Measurements from ENCODE around the gene PCLO. TPM values are rescaled to one million over a fixed set of nuclear protein-coding genes. Genes with fewer than 3 reads are reported as not detected.

Gene PCLO
- total and polyA plus RNA-seq, 5 experiments from 2014 or later: not detected

GRCh38 chr7:83161186-83161585, 1.5 kb downstream of the PCLO start:
- DNase-seq (no peak), ATAC-seq (no peak)
- peaks cover 3 to 7% (median 5%) of the 10 kb centered on the region in 4 donors for H3K4me1 Mint-ChIP-seq
- peaks cover 0 to 5% (median 0%) of the 10 kb centered on the region in 9 donors for H3K9me3 Mint-ChIP-seq
- peaks cover 5 to 18% (median 15%) of the 10 kb centered on the region in 5 donors for H3K27me3 Mint-ChIP-seq
- peak overlapping the region in 4 of 10 donors; percentile 3 to 61 (median 14) for H3K4me3 Mint-ChIP-seq
- H3K27ac Mint-ChIP-seq: peak overlapping the region in 1 of 10 donors; percentile 67
- no peaks in the 10 kb centered on the region for H3K36me3 Mint-ChIP-seq
- POLR2A ChIA-PET: no interaction called here

DNA sequence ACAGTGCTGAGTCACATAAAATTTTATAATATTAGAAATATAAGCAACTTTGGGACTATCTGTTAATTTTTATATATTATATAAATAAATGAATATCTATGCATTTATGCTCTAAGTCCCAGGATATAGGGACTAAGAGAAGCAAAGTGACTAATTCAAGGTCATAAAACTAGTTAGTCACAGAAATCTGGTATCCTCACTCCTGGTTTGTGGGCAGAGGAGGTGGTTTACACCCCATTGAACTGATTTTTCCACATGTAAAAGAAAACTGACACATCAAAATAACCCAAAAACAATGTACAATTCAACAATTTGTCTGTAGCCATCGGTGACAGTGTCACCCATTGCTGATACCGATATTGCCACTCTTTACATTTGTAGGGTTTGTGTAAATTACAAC, 3.0 kb downstream of the PCLO start:
- POLR2A ChIA-PET: no interaction called here
- Mint-ChIP-seq H3K27ac (no peak overlapping the region), H3K36me3 (no peaks in the 10 kb centered on the region), H3K27me3 (peaks cover 8 to 23% (median 15%) of the 10 kb centered on the region in 5 donors), H3K4me1 (peaks cover 3 to 7% (median 5%) of the 10 kb centered on the region in 4 donors), H3K4me3 (no peak overlapping the region), H3K9me3 (peaks cover 0 to 5% (median 0%) of the 10 kb centered on the region in 9 donors)
- ATAC-seq: no peak
- no peak for DNase-seq

DNA sequence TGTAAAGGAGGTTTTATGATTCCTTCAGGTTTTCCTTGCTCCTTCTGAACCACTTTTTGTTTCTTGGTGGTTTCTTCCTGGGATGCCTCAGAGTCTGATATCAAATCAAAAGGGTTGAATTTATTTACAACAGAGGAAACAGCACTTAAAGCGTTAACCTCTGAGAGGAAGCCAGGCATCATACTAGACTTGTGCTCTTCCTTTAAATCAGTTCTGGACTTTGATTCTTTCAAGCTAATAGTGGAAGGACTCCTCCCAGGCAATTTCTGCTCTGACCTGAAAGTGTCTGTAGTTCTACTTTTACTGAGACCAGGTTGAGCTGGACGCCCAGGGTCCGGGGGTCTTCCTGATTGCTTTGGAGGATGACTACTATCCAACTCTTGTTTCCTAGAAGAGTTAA, 6.7 kb downstream of the PCLO start:
- Mint-ChIP-seq H3K27me3 (peaks cover 2 to 16% (median 9%) of the 10 kb centered on the region in 5 donors), H3K4me3 (no peak overlapping the region), H3K27ac (no peak overlapping the region), H3K36me3 (no peaks in the 10 kb centered on the region), H3K9me3 (peaks cover 0 to 3% (median 0%) of the 10 kb centered on the region in 9 donors), H3K4me1 (no peaks in the 10 kb centered on the region)
- DNase-seq: no peak
- POLR2A ChIA-PET: no interaction called here
- no peak for ATAC-seq

GRCh38 chr7:83155407-83155806, 7.3 kb downstream of the PCLO start:
- Mint-ChIP-seq H3K4me3 (no peak overlapping the region), H3K36me3 (no peaks in the 10 kb centered on the region), H3K4me1 (no peaks in the 10 kb centered on the region), H3K27ac (no peak overlapping the region), H3K9me3 (peaks cover 0 to 3% (median 0%) of the 10 kb centered on the region in 9 donors), H3K27me3 (peaks cover 2 to 16% (median 9%) of the 10 kb centered on the region in 5 donors)
- ATAC-seq (no peak), DNase-seq (peak in 1 of 10 donors; percentile 40)
- POLR2A ChIA-PET: no interaction called here

DNA sequence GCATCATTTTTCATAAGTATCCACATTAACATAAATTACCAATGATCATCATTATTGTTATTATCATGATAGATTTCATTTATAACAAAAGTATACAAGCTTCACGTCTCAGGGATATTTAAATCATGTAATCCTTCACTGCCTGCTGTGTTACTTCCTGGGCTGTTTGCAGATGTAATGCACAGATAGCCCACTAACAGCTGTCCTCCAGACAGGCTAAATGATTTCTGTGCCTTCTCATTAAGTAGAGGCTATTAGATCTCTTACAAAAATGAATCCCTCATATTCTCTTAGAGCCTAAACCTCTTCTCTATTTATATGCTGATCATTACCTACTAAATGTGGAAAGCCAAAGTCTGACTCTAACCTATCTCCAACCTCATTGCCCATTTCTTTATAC, 9.3 kb downstream of the PCLO start:
- ATAC-seq: no peak
- peaks cover 0 to 16% (median 3%) of the 10 kb centered on the region in 5 donors for H3K27me3 Mint-ChIP-seq
- peaks cover 0 to 7% (median 0%) of the 10 kb centered on the region in 9 donors for H3K9me3 Mint-ChIP-seq
- POLR2A ChIA-PET: no interaction called here
- H3K36me3 Mint-ChIP-seq: no peaks in the 10 kb centered on the region
- no peak for DNase-seq
- no peak overlapping the region for H3K27ac Mint-ChIP-seq
- H3K4me1 Mint-ChIP-seq: no peaks in the 10 kb centered on the region
- no peak overlapping the region for H3K4me3 Mint-ChIP-seq

DNA sequence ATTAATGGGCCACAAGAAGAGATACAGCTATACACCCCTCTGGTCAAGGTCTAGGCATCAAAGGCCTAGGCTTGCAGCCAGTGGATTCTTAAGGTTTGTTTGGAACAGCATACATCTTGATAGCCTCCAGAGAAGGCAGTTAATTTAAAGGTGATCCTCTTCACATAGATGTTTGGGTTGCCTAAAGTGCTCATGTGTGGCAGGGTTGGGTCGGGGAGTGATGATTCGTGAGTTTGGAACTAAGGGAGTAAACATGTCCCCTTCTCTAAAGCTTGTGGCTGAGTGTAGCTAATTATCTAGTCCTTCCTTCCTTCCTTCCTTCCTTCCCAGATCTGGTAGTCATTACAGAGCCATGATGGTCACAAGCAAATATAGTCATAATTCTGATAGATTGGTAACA, 12.4 kb downstream of the PCLO start:
- POLR2A ChIA-PET: no interaction called here
- no peak overlapping the region for H3K27ac Mint-ChIP-seq
- DNase-seq (no peak), ATAC-seq (no peak)
- no peak overlapping the region for H3K4me3 Mint-ChIP-seq
- H3K36me3 Mint-ChIP-seq: no peaks in the 10 kb centered on the region
- peaks cover 0 to 8% (median 0%) of the 10 kb centered on the region in 9 donors for H3K9me3 Mint-ChIP-seq
- H3K27me3 Mint-ChIP-seq: peaks cover 0 to 11% (median 3%) of the 10 kb centered on the region in 5 donors
- no peaks in the 10 kb centered on the region for H3K4me1 Mint-ChIP-seq

DNA sequence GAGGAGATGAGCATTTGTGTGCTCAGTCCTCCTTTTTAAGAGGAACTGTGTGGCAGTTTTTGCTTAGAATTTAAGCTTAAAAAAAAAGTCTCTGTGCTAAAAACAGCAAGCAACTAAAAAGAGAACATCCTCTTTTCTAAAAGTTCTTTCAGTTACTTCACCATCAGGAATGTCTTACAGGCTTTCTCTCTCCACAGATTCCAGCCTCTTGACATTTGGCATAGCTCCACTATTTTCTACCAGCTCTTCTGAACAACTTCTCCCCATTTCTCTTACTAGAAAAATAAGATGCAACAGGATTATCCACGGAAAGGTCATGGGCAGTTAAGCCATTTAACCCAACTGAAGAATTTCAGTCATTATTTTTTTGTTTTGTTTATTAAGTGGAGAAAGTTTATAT, 13.2 kb downstream of the PCLO start:
- POLR2A ChIA-PET: no interaction called here
- Mint-ChIP-seq H3K27me3 (peaks cover 0 to 3% (median 0%) of the 10 kb centered on the region in 5 donors), H3K9me3 (peaks cover 0 to 10% (median 0%) of the 10 kb centered on the region in 9 donors), H3K27ac (no peak overlapping the region), H3K4me1 (no peaks in the 10 kb centered on the region), H3K4me3 (no peak overlapping the region), H3K36me3 (no peaks in the 10 kb centered on the region)
- DNase-seq (no peak), ATAC-seq (no peak)

DNA sequence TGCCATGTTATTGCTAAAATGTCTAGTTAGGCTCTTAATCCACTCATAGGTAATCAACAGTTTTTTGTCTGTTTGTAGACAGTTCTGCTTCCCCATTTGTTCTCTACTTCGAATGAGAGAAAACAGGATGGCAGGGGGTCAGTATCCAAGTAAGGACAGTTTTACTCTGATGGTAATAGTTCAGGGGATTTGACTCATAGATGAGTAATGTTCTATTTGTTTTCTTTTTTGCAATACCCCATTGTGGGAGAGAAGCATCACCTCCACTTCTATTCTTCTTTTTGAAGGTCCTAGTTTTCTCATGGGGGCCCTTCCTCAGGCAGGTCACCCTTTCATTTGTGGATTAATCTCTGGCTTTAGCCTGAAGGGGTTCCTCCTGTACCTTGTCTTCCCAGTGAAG, 13.9 kb downstream of the PCLO start:
- no peak overlapping the region for H3K4me3 Mint-ChIP-seq
- no peak for DNase-seq
- no peaks in the 10 kb centered on the region for H3K36me3 Mint-ChIP-seq
- H3K4me1 Mint-ChIP-seq: no peaks in the 10 kb centered on the region
- H3K9me3 Mint-ChIP-seq: peaks cover 0 to 10% (median 0%) of the 10 kb centered on the region in 9 donors
- no peak overlapping the region for H3K27ac Mint-ChIP-seq
- peaks cover 0 to 2% (median 0%) of the 10 kb centered on the region in 5 donors for H3K27me3 Mint-ChIP-seq
- no peak for ATAC-seq
- POLR2A ChIA-PET: no interaction called here

DNA sequence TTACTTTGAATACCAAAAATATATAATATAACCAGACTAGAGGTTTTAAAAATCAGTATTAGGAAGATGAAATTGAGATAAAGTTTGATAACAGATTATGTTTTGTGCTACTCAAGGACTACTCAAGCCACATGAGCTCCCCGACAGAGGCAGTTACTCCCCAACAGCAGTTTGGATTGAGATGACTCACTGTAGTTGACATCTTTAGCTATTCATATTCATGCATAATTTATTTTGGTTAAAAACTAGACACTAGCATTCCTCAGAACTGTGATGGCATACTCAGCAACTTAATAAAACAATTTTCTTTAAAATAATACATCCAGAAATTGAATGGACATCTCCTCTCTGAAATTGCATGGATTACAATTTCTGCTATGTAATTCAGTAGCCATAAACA, 19.6 kb downstream of the PCLO start:
- Mint-ChIP-seq H3K27ac (no peak overlapping the region), H3K4me1 (no peaks in the 10 kb centered on the region), H3K4me3 (no peak overlapping the region), H3K36me3 (no peaks in the 10 kb centered on the region), H3K9me3 (peaks cover 0 to 10% (median 0%) of the 10 kb centered on the region in 9 donors), H3K27me3 (no peaks in the 10 kb centered on the region)
- DNase-seq (no peak), ATAC-seq (no peak)
- POLR2A ChIA-PET: no interaction called here

DNA sequence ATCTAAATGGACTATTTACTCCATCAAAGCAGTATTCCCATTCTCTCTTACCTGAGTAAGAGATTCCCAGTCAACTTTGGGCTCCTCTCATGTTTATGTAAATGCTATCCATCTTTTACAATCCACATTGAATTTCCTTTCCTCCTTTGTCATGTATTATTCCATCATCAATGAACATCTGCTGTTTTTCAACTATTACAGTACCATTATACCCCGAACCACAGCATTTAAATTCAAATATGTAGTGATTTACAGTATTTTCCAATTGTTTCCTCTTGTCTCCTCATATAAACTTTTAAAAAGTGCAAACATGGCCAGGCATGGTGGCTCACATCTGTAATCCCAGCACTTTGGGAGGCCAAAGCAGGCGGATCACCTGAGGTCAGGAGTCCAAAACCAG, 20.3 kb downstream of the PCLO start:
- Mint-ChIP-seq H3K27me3 (no peaks in the 10 kb centered on the region), H3K36me3 (no peaks in the 10 kb centered on the region), H3K27ac (no peak overlapping the region), H3K4me3 (no peak overlapping the region), H3K4me1 (no peaks in the 10 kb centered on the region), H3K9me3 (peaks cover 0 to 10% (median 0%) of the 10 kb centered on the region in 9 donors)
- no peak for ATAC-seq
- DNase-seq: no peak
- POLR2A ChIA-PET: no interaction called here

DNA sequence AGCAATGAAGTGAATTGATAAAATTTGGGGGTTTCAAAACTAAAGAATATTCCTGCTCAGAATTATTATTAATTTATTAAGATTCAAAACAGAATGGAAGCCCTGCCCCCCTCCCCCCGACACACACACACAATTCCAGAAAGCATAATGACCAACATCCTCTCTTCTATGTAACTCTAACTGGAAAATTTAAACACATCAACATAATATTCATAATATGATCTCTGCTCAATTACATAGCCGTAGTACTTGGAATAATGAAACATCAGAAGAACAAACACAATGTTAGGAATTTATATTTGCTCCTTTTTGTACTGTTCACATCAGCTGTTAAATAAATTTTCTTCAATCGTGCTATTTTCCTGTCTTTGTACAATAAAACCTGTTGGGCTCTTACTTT, 20.8 kb downstream of the PCLO start:
- no peaks in the 10 kb centered on the region for H3K36me3 Mint-ChIP-seq
- POLR2A ChIA-PET: no interaction called here

GRCh38 chr7:83130623-83131545, 31.8 kb downstream of the PCLO start:
- H3K4me3 Mint-ChIP-seq: no peak overlapping the region
- H3K27me3 Mint-ChIP-seq: no peaks in the 10 kb centered on the region
- no peaks in the 10 kb centered on the region for H3K36me3 Mint-ChIP-seq
- H3K27ac Mint-ChIP-seq: no peak overlapping the region
- ATAC-seq (no peak), DNase-seq (no peak)
- no peaks in the 10 kb centered on the region for H3K4me1 Mint-ChIP-seq
- POLR2A ChIA-PET: no interaction called here
- peaks cover 0 to 4% (median 1%) of the 10 kb centered on the region in 9 donors for H3K9me3 Mint-ChIP-seq

More for the DNA sequence above, 20.8 kb downstream of the PCLO start:
- Mint-ChIP-seq H3K4me1 (no peaks in the 10 kb centered on the region), H3K4me3 (no peak overlapping the region), H3K27ac (no peak overlapping the region), H3K9me3 (peaks cover 0 to 10% (median 0%) of the 10 kb centered on the region in 9 donors), H3K27me3 (no peaks in the 10 kb centered on the region)
- ATAC-seq (no peak), DNase-seq (no peak)

DNA sequence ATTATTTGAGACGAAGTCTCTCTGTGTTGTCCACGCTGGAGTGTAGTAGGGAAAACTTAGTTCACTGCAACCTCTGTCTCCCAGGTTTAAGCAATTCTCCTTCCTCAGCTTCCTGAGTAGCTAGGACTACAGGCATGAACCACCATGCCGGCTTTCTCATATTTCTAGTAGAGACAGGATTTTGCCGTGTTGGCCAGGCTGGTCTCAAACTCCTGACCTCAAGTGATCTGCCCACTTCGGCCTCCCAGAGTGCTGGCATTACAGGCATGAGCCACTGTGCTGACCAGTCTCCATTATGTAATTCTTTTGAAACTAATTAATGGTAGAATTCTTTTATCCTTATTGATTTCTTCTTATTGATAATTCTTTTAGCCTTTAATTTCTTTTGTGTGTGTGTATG, 32.5 kb downstream of the PCLO start:
- Mint-ChIP-seq H3K36me3 (no peaks in the 10 kb centered on the region), H3K4me3 (no peak overlapping the region), H3K27ac (no peak overlapping the region), H3K9me3 (peaks cover 0 to 5% (median under 1%) of the 10 kb centered on the region in 9 donors), H3K27me3 (no peaks in the 10 kb centered on the region), H3K4me1 (no peaks in the 10 kb centered on the region)
- no peak for ATAC-seq
- POLR2A ChIA-PET: no interaction called here
- DNase-seq: no peak

Data from naive thymus-derived CD8-positive, alpha-beta T cell (primary cell).